ENCODE data around the gene OR11G2. TPM values are rescaled to one million over a fixed set of nuclear protein-coding genes. Genes with fewer than 3 reads are reported as not detected.
"Not testable (repeated sequence)": the region's sequence is repeated elsewhere in the genome, so short reads cannot be mapped to it uniquely, and the experiment has no call there.

OR11G2 gene
- total RNA-seq: not detected

GRCh38 chr14:20190596-20190995 is at the start of gene OR11G2:
Gene OR11G2, plus strand, starts transcription at chr14:20190896. Its CDS starts 6,542 bp downstream, at chr14:20197438.
- Mint-ChIP-seq H3K36me3 (no peaks in the 10 kb centered on the region), H3K4me3 (no peak within 1 kb of the TSS), H3K9me3 (ENCODE audit: low read depth) (no peaks in the 10 kb centered on the region), H3K27me3 (peaks cover 12% of the 10 kb centered on the region), H3K4me1 (no peaks in the 10 kb centered on the region), H3K27ac (no peak within 1 kb of the TSS)
- DNase-seq (no peak), ATAC-seq (no peak)
- CTCF ChIA-PET: no interaction called here

GRCh38 chr14:20143911-20144310 is 46.8 kb upstream of the OR11G2 start:
- Mint-ChIP-seq H3K27ac (no peak overlapping the region), H3K36me3 (no peaks in the 10 kb centered on the region), H3K27me3 (peaks cover 15% of the 10 kb centered on the region), H3K4me3 (no peak overlapping the region), H3K4me1 (no peaks in the 10 kb centered on the region), H3K9me3 (ENCODE audit: low read depth) (no peaks in the 10 kb centered on the region)
- CTCF ChIA-PET: no interaction called here
- DNase-seq: no peak
- no peak for ATAC-seq

- CTCF ChIA-PET: no interaction called here
- H3K27me3 Mint-ChIP-seq: peaks cover 15% of the 10 kb centered on the region
Measured at GRCh38 chr14:20144820-20145219, 45.9 kb upstream of the OR11G2 start.

GRCh38 chr14:20164462-20164861 is 26.2 kb upstream of the OR11G2 start:
- H3K27me3 Mint-ChIP-seq: no peaks in the 10 kb centered on the region
- DNase-seq: no peak
- no peaks in the 10 kb centered on the region for H3K36me3 Mint-ChIP-seq
- no peak overlapping the region for H3K27ac Mint-ChIP-seq
- no peaks in the 10 kb centered on the region for H3K9me3 Mint-ChIP-seq (ENCODE audit: low read depth)
- no peak overlapping the region for H3K4me3 Mint-ChIP-seq
- no peak for ATAC-seq
- H3K4me1 Mint-ChIP-seq: no peaks in the 10 kb centered on the region
- CTCF ChIA-PET: no interaction called here

More at GRCh38 chr14:20144820-20145219, 45.9 kb upstream of the OR11G2 start:
- no peak for DNase-seq
- no peak for ATAC-seq
- H3K9me3 Mint-ChIP-seq (ENCODE audit: low read depth): no peaks in the 10 kb centered on the region
- no peak overlapping the region for H3K27ac Mint-ChIP-seq
- H3K4me1 Mint-ChIP-seq: no peaks in the 10 kb centered on the region
- H3K4me3 Mint-ChIP-seq: no peak overlapping the region
- H3K36me3 Mint-ChIP-seq: no peaks in the 10 kb centered on the region

- DNase-seq (no peak), ATAC-seq (no peak)
- Mint-ChIP-seq H3K36me3 (no peaks in the 10 kb centered on the region), H3K27ac (no peak overlapping the region), H3K27me3 (no peaks in the 10 kb centered on the region), H3K4me3 (no peak overlapping the region), H3K4me1 (no peaks in the 10 kb centered on the region), H3K9me3 (ENCODE audit: low read depth) (no peaks in the 10 kb centered on the region)
- CTCF ChIA-PET: no interaction called here
Measured at GRCh38 chr14:20167091-20167490, 23.6 kb upstream of the OR11G2 start.

- CTCF ChIA-PET, DNase-seq, H3K27me3 Mint-ChIP-seq: not testable (repeated sequence)
Measured at GRCh38 chr14:20169852-20170251, 20.8 kb upstream of the OR11G2 start.

GRCh38 chr14:20174205-20174604 is 16.5 kb upstream of the OR11G2 start:
- H3K27ac Mint-ChIP-seq; ATAC-seq; CTCF ChIA-PET; H3K4me1 Mint-ChIP-seq; H3K4me3 Mint-ChIP-seq; H3K36me3 Mint-ChIP-seq; H3K27me3 Mint-ChIP-seq; H3K9me3 Mint-ChIP-seq (ENCODE audit: low read depth); DNase-seq: not testable (repeated sequence)

More at GRCh38 chr14:20169852-20170251, 20.8 kb upstream of the OR11G2 start:
- H3K4me1 Mint-ChIP-seq; ATAC-seq; H3K36me3 Mint-ChIP-seq; H3K4me3 Mint-ChIP-seq; H3K27ac Mint-ChIP-seq; H3K9me3 Mint-ChIP-seq (ENCODE audit: low read depth): not testable (repeated sequence)

GRCh38 chr14:20176330-20176729 is 14.4 kb upstream of the OR11G2 start:
- no peaks in the 10 kb centered on the region for H3K4me1 Mint-ChIP-seq
- H3K27me3 Mint-ChIP-seq: peaks cover 2% of the 10 kb centered on the region
- DNase-seq (no peak), ATAC-seq (no peak)
- CTCF ChIA-PET: no interaction called here
- H3K9me3 Mint-ChIP-seq (ENCODE audit: low read depth): no peaks in the 10 kb centered on the region
- H3K36me3 Mint-ChIP-seq: no peaks in the 10 kb centered on the region
- H3K4me3 Mint-ChIP-seq: no peak overlapping the region
- H3K27ac Mint-ChIP-seq: no peak overlapping the region

GRCh38 chr14:20177433-20177974 is 13.2 kb upstream of the OR11G2 start:
- no peak for ATAC-seq
- Mint-ChIP-seq H3K27ac (no peak overlapping the region), H3K9me3 (ENCODE audit: low read depth) (no peaks in the 10 kb centered on the region), H3K27me3 (peaks cover 5% of the 10 kb centered on the region), H3K4me1 (no peaks in the 10 kb centered on the region), H3K36me3 (no peaks in the 10 kb centered on the region), H3K4me3 (no peak overlapping the region)
- CTCF ChIA-PET: interaction anchor here (1.2 kb wide), 1 partner anchor 15 kb away, joined by 3 read pairs; no protein-coding TSS in a partner anchor
- no peak for DNase-seq

- ATAC-seq (no peak), DNase-seq (no peak)
- Mint-ChIP-seq H3K9me3 (ENCODE audit: low read depth) (no peaks in the 10 kb centered on the region), H3K27ac (no peak overlapping the region), H3K27me3 (peaks cover 5% of the 10 kb centered on the region), H3K4me1 (no peaks in the 10 kb centered on the region), H3K4me3 (no peak overlapping the region), H3K36me3 (no peaks in the 10 kb centered on the region)
- CTCF ChIA-PET: no interaction called here
Measured at GRCh38 chr14:20179218-20179617, 11.5 kb upstream of the OR11G2 start.

- no peak overlapping the region for H3K27ac Mint-ChIP-seq
- H3K36me3 Mint-ChIP-seq: no peaks in the 10 kb centered on the region
- H3K9me3 Mint-ChIP-seq (ENCODE audit: low read depth): no peaks in the 10 kb centered on the region
- no peak overlapping the region for H3K4me3 Mint-ChIP-seq
- peaks cover 4% of the 10 kb centered on the region for H3K27me3 Mint-ChIP-seq
- no peaks in the 10 kb centered on the region for H3K4me1 Mint-ChIP-seq
- CTCF ChIA-PET: no interaction called here
- no peak for DNase-seq
- ATAC-seq: no peak
Measured at GRCh38 chr14:20179880-20180279, 10.8 kb upstream of the OR11G2 start.

- H3K27ac Mint-ChIP-seq: no peak overlapping the region
Measured at GRCh38 chr14:20180486-20180885, 10.2 kb upstream of the OR11G2 start.

GRCh38 chr14:20184181-20184580 is 6.5 kb upstream of the OR11G2 start:
- no peak for ATAC-seq
- Mint-ChIP-seq H3K9me3 (ENCODE audit: low read depth) (no peaks in the 10 kb centered on the region), H3K36me3 (no peaks in the 10 kb centered on the region), H3K27me3 (peaks cover 5% of the 10 kb centered on the region), H3K4me3 (no peak overlapping the region), H3K4me1 (no peaks in the 10 kb centered on the region), H3K27ac (no peak overlapping the region)
- no peak for DNase-seq
- CTCF ChIA-PET: no interaction called here

More at GRCh38 chr14:20180486-20180885, 10.2 kb upstream of the OR11G2 start:
- CTCF ChIA-PET: no interaction called here
- Mint-ChIP-seq H3K36me3 (no peaks in the 10 kb centered on the region), H3K4me3 (no peak overlapping the region), H3K4me1 (no peaks in the 10 kb centered on the region), H3K27me3 (peaks cover 3% of the 10 kb centered on the region), H3K9me3 (ENCODE audit: low read depth) (no peaks in the 10 kb centered on the region)
- DNase-seq (no peak), ATAC-seq (no peak)

GRCh38 chr14:20191396-20191795 is 700 bp downstream of the OR11G2 start:
- Mint-ChIP-seq H3K36me3 (no peaks in the 10 kb centered on the region), H3K4me3 (no peak overlapping the region), H3K9me3 (ENCODE audit: low read depth) (no peaks in the 10 kb centered on the region), H3K27me3 (peaks cover 17% of the 10 kb centered on the region), H3K27ac (no peak overlapping the region), H3K4me1 (no peaks in the 10 kb centered on the region)
- ATAC-seq (no peak), DNase-seq (no peak)
- CTCF ChIA-PET: no interaction called here

- Mint-ChIP-seq H3K27me3 (peaks cover 15% of the 10 kb centered on the region), H3K36me3 (no peaks in the 10 kb centered on the region), H3K4me1 (no peaks in the 10 kb centered on the region), H3K27ac (no peak overlapping the region), H3K4me3 (no peak overlapping the region), H3K9me3 (ENCODE audit: low read depth) (no peaks in the 10 kb centered on the region)
- no peak for ATAC-seq
- CTCF ChIA-PET: interaction anchor here (1.0 kb wide), 1 partner anchor 38 kb away, joined by 3 read pairs; no protein-coding TSS in a partner anchor
- DNase-seq: no peak
Measured at GRCh38 chr14:20194101-20194500, 3.4 kb downstream of the OR11G2 start.

All from activated CD8-positive, alpha-beta memory T cell treated with anti-CD3 and anti-CD28 coated beads, Interleukin-2, amount 10 ng/mL, durations not matched to agents 7 days and 5 days (primary cell).